CD14-positive monocyte (primary cell): Measurements from ENCODE around the gene CASD1. TPM values are rescaled to one million over a fixed set of nuclear protein-coding genes. Genes with fewer than 3 reads are reported as not detected.

Source experiments
- DNase-seq, 3 donors: peaks; one replicate each; pipeline ENCODE4 v3.0.0-alpha.2; 2011 to 2022
- H2AFZ ChIP-seq: 2 replicates; pipeline ENCODE4 v1.6.0; 2012; ENCODE audit warnings: mild to moderate bottlenecking, low read depth, low read length, inconsistent platforms; ENCODE audit not compliant: insufficient read depth, poor library complexity, severe bottlenecking
- H3K27ac ChIP-seq, 2 donors: 1 replicate in 1 of 2; 2 replicates in 1 of 2; pipeline ENCODE4 v1.5.1; 2012 to 2013; ENCODE audit warnings: low read length in 2 of 2, control low read depth in 1 of 2, inconsistent platforms in 1 of 2, low read depth in 1 of 2, mild to moderate bottlenecking in 1 of 2
- H3K27me3 ChIP-seq, 2 donors: one replicate each; pipeline versions ENCODE4 v1.6.0 to v1.6.1; 2011 to 2013; ENCODE audit warnings: low read length in 2 of 2; ENCODE audit not compliant: control insufficient read depth in 2 of 2, insufficient read depth in 2 of 2
- H3K36me3 ChIP-seq, 2 donors: replicated peaks in 1 of 2; 1 replicate in 1 of 2; 2 replicates in 1 of 2; pipeline versions ENCODE4 v1.5.1 to v1.6.1; 2012 to 2013; ENCODE audit warnings: low read length in 2 of 2, control low read depth in 1 of 2, inconsistent platforms in 1 of 2, mild to moderate bottlenecking in 1 of 2; ENCODE audit not compliant: insufficient read depth in 2 of 2, control insufficient read depth in 1 of 2
- H3K4me1 ChIP-seq, 2 donors: 1 replicate in 1 of 2; 2 replicates in 1 of 2; pipeline versions ENCODE4 v1.5.1 to v1.6.1; 2012 to 2013; ENCODE audit warnings: low read length in 2 of 2, control low read depth in 1 of 2, inconsistent platforms in 1 of 2, mild to moderate bottlenecking in 1 of 2, moderate library complexity in 1 of 2; ENCODE audit not compliant: insufficient read depth in 2 of 2, control insufficient read depth in 1 of 2
- H3K4me2 ChIP-seq: replicated peaks from 2 replicates; pipeline ENCODE3; 2012; ENCODE audit warnings: low read length, moderate library complexity, mild to moderate bottlenecking; ENCODE audit not compliant: poor library complexity, severe bottlenecking; ENCODE audit errors: extremely low read depth
- H3K4me3 ChIP-seq, 3 experiments: fragments of 200-600 bp in 1 of 3; sonication (generic) in 1 of 3; replicated peaks in 1 of 3; 1 replicate in 2 of 3; 2 replicates in 1 of 3; pipeline ENCODE4 v1.5.1; 2011 to 2013; ENCODE audit warnings: low read length in 3 of 3, mild to moderate bottlenecking in 3 of 3, control low read depth in 2 of 3, low read depth in 2 of 3, inconsistent platforms in 1 of 3, moderate library complexity in 1 of 3
- H3K79me2 ChIP-seq: 2 replicates; pipeline ENCODE4 v1.6.0; 2012; ENCODE audit warnings: mild to moderate bottlenecking, control low read depth, inconsistent platforms, low read length, moderate library complexity; ENCODE audit not compliant: insufficient read depth
- H3K9ac ChIP-seq: 2 replicates; pipeline ENCODE4 v1.6.0; 2017; ENCODE audit warnings: low read length, mild to moderate bottlenecking; ENCODE audit not compliant: insufficient read depth, poor library complexity, severe bottlenecking
- H3K9me3 ChIP-seq, 2 donors: replicated peaks in 1 of 2; 1 replicate in 1 of 2; 2 replicates in 1 of 2; pipeline versions ENCODE4 v1.5.1 to v1.6.1; 2012 to 2013; ENCODE audit warnings: low read length in 2 of 2, control low read depth in 1 of 2; ENCODE audit not compliant: control insufficient read depth in 1 of 2, insufficient read depth in 1 of 2
- H4K20me1 ChIP-seq: 2 replicates; pipeline ENCODE4 v1.6.0; 2012; ENCODE audit warnings: mild to moderate bottlenecking, low read length, control low read depth, moderate library complexity; ENCODE audit not compliant: insufficient read depth
- H3K27ac Mint-ChIP-seq, 7 donors: one replicate each; pipeline ENCODE4 v1.8.0; 2020; ENCODE audit warnings: mild to moderate bottlenecking in 7 of 7, mixed read lengths in 7 of 7, moderate library complexity in 6 of 7, inconsistent platforms in 2 of 7
- H3K27me3 Mint-ChIP-seq, 3 donors: one replicate each; pipeline ENCODE4 v1.8.0; 2021 to 2022; ENCODE audit warnings: low read depth in 3 of 3, mild to moderate bottlenecking in 3 of 3, mixed read lengths in 3 of 3, moderate library complexity in 3 of 3, inconsistent platforms in 1 of 3
- H3K36me3 Mint-ChIP-seq, 2 donors: one replicate each; pipeline ENCODE4 v1.8.0; 2020; ENCODE audit warnings: mixed read lengths in 2 of 2, inconsistent platforms in 1 of 2, mild to moderate bottlenecking in 1 of 2
- H3K4me1 Mint-ChIP-seq: one replicate; pipeline ENCODE4 v1.8.0; 2020; ENCODE audit warnings: mild to moderate bottlenecking, mixed read lengths
- H3K4me3 Mint-ChIP-seq, 2 donors: one replicate each; pipeline ENCODE4 v1.8.0; 2020; ENCODE audit warnings: mild to moderate bottlenecking in 2 of 2, mixed read lengths in 2 of 2, moderate library complexity in 1 of 2
- H3K9me3 Mint-ChIP-seq, 7 donors: one replicate each; pipeline ENCODE4 v1.8.0; 2020 to 2022; ENCODE audit warnings: mixed read lengths in 7 of 7, mild to moderate bottlenecking in 6 of 7, moderate library complexity in 6 of 7, inconsistent platforms in 2 of 7
- WGBS: methylation state at CpG from one replicate; pipeline ENCODE4 v1.1.5; 2013; ENCODE audit warnings: missing lambda C conversion rate; ENCODE audit not compliant: insufficient coverage; 5-methylcytosine and 5-hydroxymethylcytosine counted together
- intact Hi-C, 2 donors: fragments of 100-400 bp; cut with micrococcal nuclease; formaldehyde crosslinking; loops; one replicate each; pipeline versions ENCODE4 v1.15.0 to v1.15.1; 2023
- polyA plus RNA-seq, 3 donors: library from polyadenylated mRNA; depleted of rRNA in 1 of 3; unstranded in 2 of 3; stranded (reverse) in 1 of 3; fragments of 300-500 nt in 2 of 3; fragments of >200 nt in 1 of 3; fragmentation: Illumina TruSeq in 2 of 3; gene quantifications; 1 replicate in 2 of 3; 2 replicates in 1 of 3; pipeline ENCODE4 v1.2.3, GENCODE V29; 2012 to 2021
- TF ChIP-seq, protein P1 (sequence below): fragments of 200-600 bp; IDR thresholded peaks from one replicate; pipeline ENCODE4 v1.8.0; 2022; ENCODE audit warnings: antibody characterized with exemption, mild to moderate bottlenecking

The CASD1 gene
- polyA plus RNA-seq, 3 donors: 2.0 to 4.4 (median 3.6) TPM

DNA sequence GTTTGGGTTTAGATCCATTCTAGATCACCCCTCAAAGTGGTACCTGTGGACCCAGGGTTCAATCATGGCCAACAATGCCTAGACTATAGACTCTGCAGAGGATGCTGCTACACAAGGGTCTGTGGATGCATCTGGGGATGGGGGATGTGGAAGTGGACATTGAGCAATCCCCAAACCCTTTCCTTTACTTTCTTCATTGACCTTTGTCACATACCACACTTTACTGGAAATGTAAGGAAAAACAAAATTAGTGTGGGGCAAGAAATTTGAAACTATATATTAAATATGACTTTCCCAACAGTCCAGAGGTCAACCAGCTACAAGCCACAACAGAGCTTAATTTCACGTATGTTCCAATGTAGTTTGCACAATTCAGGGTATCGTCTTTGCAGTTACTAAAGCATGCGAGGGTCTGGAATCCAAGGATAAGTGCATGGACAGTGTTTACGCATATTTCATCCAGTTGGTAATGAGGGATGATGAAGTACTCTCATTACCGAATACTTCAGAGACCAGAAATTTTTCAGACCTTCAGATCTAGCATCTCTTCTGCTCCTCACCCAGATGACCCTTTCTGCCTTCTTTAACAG is 33.3 kb upstream of the CASD1 start:
- Mint-ChIP-seq H3K36me3 (no peaks in the 10 kb centered on the region), H3K4me1 (no peaks in the 10 kb centered on the region), H3K4me3 (no peak overlapping the region), H3K27me3 (peaks cover 0 to 1% (median 0%) of the 10 kb centered on the region in 3 donors), H3K27ac (no peak overlapping the region), H3K9me3 (peaks cover 0 to 6% (median 3%) of the 10 kb centered on the region in 7 donors)
- H2AFZ ChIP-seq: no peak overlapping the region
- intact Hi-C loops: no loop called here
- H3K36me3 ChIP-seq: no peaks in the 10 kb centered on the region
- H3K4me2 ChIP-seq: no peak overlapping the region
- WGBS: no CpG with 5 or more reads among the region's 5 CpGs
- no peaks in the 10 kb centered on the region for H3K9me3 ChIP-seq
- H3K4me3 ChIP-seq: no peak overlapping the region
- no peaks in the 10 kb centered on the region for H3K4me1 ChIP-seq
- no peaks in the 10 kb centered on the region for H3K79me2 ChIP-seq
- DNase-seq: no peak
- no peak overlapping the region for H3K27ac ChIP-seq
- no peaks in the 10 kb centered on the region for H3K27me3 ChIP-seq
- no peak overlapping the region for H3K9ac ChIP-seq
- no peaks in the 10 kb centered on the region for H4K20me1 ChIP-seq
- TF ChIP-seq, protein P1, sequence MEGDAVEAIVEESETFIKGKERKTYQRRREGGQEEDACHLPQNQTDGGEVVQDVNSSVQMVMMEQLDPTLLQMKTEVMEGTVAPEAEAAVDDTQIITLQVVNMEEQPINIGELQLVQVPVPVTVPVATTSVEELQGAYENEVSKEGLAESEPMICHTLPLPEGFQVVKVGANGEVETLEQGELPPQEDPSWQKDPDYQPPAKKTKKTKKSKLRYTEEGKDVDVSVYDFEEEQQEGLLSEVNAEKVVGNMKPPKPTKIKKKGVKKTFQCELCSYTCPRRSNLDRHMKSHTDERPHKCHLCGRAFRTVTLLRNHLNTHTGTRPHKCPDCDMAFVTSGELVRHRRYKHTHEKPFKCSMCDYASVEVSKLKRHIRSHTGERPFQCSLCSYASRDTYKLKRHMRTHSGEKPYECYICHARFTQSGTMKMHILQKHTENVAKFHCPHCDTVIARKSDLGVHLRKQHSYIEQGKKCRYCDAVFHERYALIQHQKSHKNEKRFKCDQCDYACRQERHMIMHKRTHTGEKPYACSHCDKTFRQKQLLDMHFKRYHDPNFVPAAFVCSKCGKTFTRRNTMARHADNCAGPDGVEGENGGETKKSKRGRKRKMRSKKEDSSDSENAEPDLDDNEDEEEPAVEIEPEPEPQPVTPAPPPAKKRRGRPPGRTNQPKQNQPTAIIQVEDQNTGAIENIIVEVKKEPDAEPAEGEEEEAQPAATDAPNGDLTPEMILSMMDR: no peak

DNA sequence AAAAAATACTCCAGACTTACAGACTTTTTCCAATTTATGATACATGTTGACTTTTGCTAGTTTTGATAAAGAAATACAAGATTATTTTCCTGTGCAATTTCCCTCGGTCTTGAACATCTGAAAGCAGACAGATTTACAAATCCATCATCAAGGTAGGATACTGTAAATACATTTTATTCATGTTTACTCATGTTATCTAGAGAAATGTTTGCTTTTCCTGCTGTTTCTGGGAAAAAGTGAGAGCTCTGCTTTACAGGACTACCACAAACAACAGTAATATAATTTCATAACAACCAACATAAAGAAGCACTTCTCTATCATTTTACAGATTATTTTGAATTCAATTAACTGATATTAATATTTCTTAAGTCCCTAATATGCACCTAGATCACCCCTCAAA is 31.7 kb upstream of the CASD1 start:
- Histone ChIP-seq H3K27me3 (no peaks in the 10 kb centered on the region), H2AFZ (no peak overlapping the region), H3K4me1 (no peaks in the 10 kb centered on the region), H3K4me3 (no peak overlapping the region), H3K9ac (no peak overlapping the region), H3K36me3 (no peaks in the 10 kb centered on the region), H4K20me1 (no peaks in the 10 kb centered on the region), H3K9me3 (no peaks in the 10 kb centered on the region), H3K27ac (no peak overlapping the region), H3K4me2 (no peak overlapping the region), H3K79me2 (no peaks in the 10 kb centered on the region)
- no CpG with 5 or more reads among the region's 1 CpG for WGBS
- Mint-ChIP-seq H3K36me3 (no peaks in the 10 kb centered on the region), H3K4me1 (no peaks in the 10 kb centered on the region), H3K27me3 (peaks cover 0 to 1% (median 0%) of the 10 kb centered on the region in 3 donors), H3K4me3 (no peak overlapping the region), H3K27ac (no peak overlapping the region), H3K9me3 (peaks cover 0 to 2% (median 0%) of the 10 kb centered on the region in 7 donors)
- no peak for DNase-seq
- TF ChIP-seq, protein P1: no peak
- intact Hi-C loops: no loop called here
